IMR-90 (cell line): ENCODE results near the gene LAMC3. TPM values are rescaled to one million over a fixed set of nuclear protein-coding genes. Genes with fewer than 3 reads are reported as not detected.

ENCODE experiments used
- ATAC-seq: fragments of 200-7000 bp; cut with Tn5 transposase; 2 replicates; pipeline ENCODE4 v1.9.1; 2020; ENCODE audit warnings: low read depth, mild to moderate bottlenecking, moderate library complexity
- BruUV-seq: library from RNA; stranded (reverse); fragments of 400-500 nt; replicated peaks from 2 replicates; lab custom pipeline; 2021; lab: Mats Ljungman, UMichigan
- CTCF ChIA-PET: fragments of 300-600 bp; formaldehyde crosslinking; extraction: SDS; loops from one replicate; lab custom pipeline; 2021; ENCODE audit warnings: antibody characterized with exemption; lab: Yijun Ruan, JAX
- POLR2A ChIA-PET: fragments of 300-600 bp; sonication (Branson Sonifier 250); formaldehyde crosslinking; loops from one replicate; lab custom pipeline; 2022; ENCODE audit warnings: antibody characterized with exemption; ENCODE audit not compliant: unreplicated experiment; lab: Charles Lee
- DNase-seq: peaks from one replicate; pipeline ENCODE4 v3.0.0; 2013
- H2AFZ ChIP-seq: replicated peaks from 2 replicates; pipeline ENCODE3; 2013; ENCODE audit warnings: low read length, mild to moderate bottlenecking; ENCODE audit not compliant: poor library complexity
- H2AK5ac ChIP-seq: 2 replicates; pipeline ENCODE4 v1.6.1; 2013; ENCODE audit warnings: low read depth, low read length, inconsistent platforms
- H2AK9ac ChIP-seq: replicated peaks from 2 replicates; pipeline ENCODE3; 2013; ENCODE audit warnings: mild to moderate bottlenecking, low read depth, low read length, moderate library complexity; ENCODE audit not compliant: poor library complexity
- H2BK120ac ChIP-seq: 2 replicates; pipeline ENCODE4 v1.6.1; 2013; ENCODE audit warnings: low read depth, low read length, inconsistent platforms
- H2BK15ac ChIP-seq: 3 replicates; pipeline ENCODE4 v1.6.1; 2013; ENCODE audit warnings: low read depth, low read length, inconsistent platforms
- H2BK20ac ChIP-seq: 2 replicates; pipeline ENCODE4 v1.6.1; 2013; ENCODE audit warnings: low read depth, mild to moderate bottlenecking, inconsistent platforms, low read length, moderate library complexity
- H2BK5ac ChIP-seq: 2 replicates; pipeline ENCODE4 v1.6.1; 2013; ENCODE audit warnings: mild to moderate bottlenecking, low read depth, low read length, inconsistent platforms; ENCODE audit not compliant: poor library complexity, severe bottlenecking
- H3K14ac ChIP-seq: replicated peaks from 2 replicates; pipeline ENCODE4 v1.6.1; 2013; ENCODE audit warnings: low read depth, low read length, inconsistent platforms
- H3K18ac ChIP-seq: 2 replicates; pipeline ENCODE4 v1.6.1; 2013; ENCODE audit warnings: low read depth, low read length, control low read depth
- H3K23ac ChIP-seq: 2 replicates; pipeline ENCODE4 v1.6.1; 2013; ENCODE audit warnings: low read depth, low read length, inconsistent platforms
- H3K27ac ChIP-seq: 2 replicates; pipeline ENCODE4 v1.5.1; 2013; ENCODE audit warnings: mild to moderate bottlenecking, control low read depth, low read length; ENCODE audit not compliant: insufficient read depth
- H3K27me3 ChIP-seq: 2 replicates; pipeline ENCODE4 v1.6.1; 2013; ENCODE audit warnings: low read length; ENCODE audit not compliant: control insufficient read depth, insufficient read depth
- H3K36me3 ChIP-seq: 2 replicates; pipeline ENCODE4 v1.6.1; 2013; ENCODE audit warnings: low read length, mixed read lengths; ENCODE audit not compliant: control insufficient read depth, insufficient read depth
- H3K4ac ChIP-seq: 2 replicates; pipeline ENCODE4 v1.6.1; 2013; ENCODE audit warnings: low read depth, low read length, inconsistent platforms
- H3K4me1 ChIP-seq: 2 replicates; pipeline ENCODE4 v1.6.1; 2013; ENCODE audit warnings: low read length, mixed read lengths; ENCODE audit not compliant: control insufficient read depth, insufficient read depth
- H3K4me2 ChIP-seq: 2 replicates; pipeline ENCODE4 v1.6.1; 2013; ENCODE audit warnings: low read depth, mild to moderate bottlenecking, control low read depth, low read length, moderate library complexity
- H3K4me3 ChIP-seq: 2 replicates; pipeline ENCODE4 v1.5.1; 2013; ENCODE audit warnings: low read depth, mild to moderate bottlenecking, control low read depth, low read length, moderate library complexity; ENCODE audit not compliant: insufficient read depth
- H3K56ac ChIP-seq: 2 replicates; pipeline ENCODE4 v1.6.1; 2013; ENCODE audit warnings: low read length, inconsistent platforms; ENCODE audit not compliant: insufficient read depth; ENCODE audit errors: extremely low read depth
- H3K79me1 ChIP-seq, 2 experiments: 2 replicates each; pipeline ENCODE4 v1.6.1; 2013; ENCODE audit warnings: low read length in 2 of 2, inconsistent platforms in 1 of 2, low read depth in 1 of 2
- H3K9ac ChIP-seq: 2 replicates; pipeline ENCODE4 v1.6.1; 2013; ENCODE audit warnings: low read depth, low read length, control low read depth
- H3K9me1 ChIP-seq: 2 replicates; pipeline ENCODE4 v1.6.1; 2013; ENCODE audit warnings: low read length, inconsistent platforms; ENCODE audit not compliant: insufficient read depth
- H3K9me3 ChIP-seq: 2 replicates; pipeline ENCODE4 v1.6.1; 2013; ENCODE audit warnings: low read length; ENCODE audit not compliant: control insufficient read depth, insufficient read depth
- H4K20me1 ChIP-seq: 2 replicates; pipeline ENCODE4 v1.6.1; 2013; ENCODE audit warnings: low read length, inconsistent platforms; ENCODE audit not compliant: insufficient read depth
- H4K5ac ChIP-seq: 2 replicates; pipeline ENCODE4 v1.6.1; 2013; ENCODE audit warnings: mild to moderate bottlenecking, low read depth, low read length, control low read depth
- H4K8ac ChIP-seq, 2 experiments: 2 replicates each; pipeline ENCODE4 v1.6.1; 2013; ENCODE audit warnings: low read depth in 2 of 2, low read length in 2 of 2, control low read depth in 1 of 2, inconsistent platforms in 1 of 2
- H4K91ac ChIP-seq: 2 replicates; pipeline ENCODE4 v1.6.1; 2013; ENCODE audit warnings: low read depth, low read length, inconsistent platforms; ENCODE audit not compliant: insufficient read depth
- BHLHE40 ChIP-seq: fragments of 150-350 bp; IDR thresholded peaks from 2 replicates; pipeline ENCODE4 v1.6.1; 2016; ENCODE audit warnings: mild to moderate bottlenecking, low read depth, low read length
- CEBPB ChIP-seq: IDR thresholded peaks from 2 replicates; pipeline ENCODE4 v1.6.1; 2012; ENCODE audit warnings: low read depth, low read length, improper control_type of control experiment
- CHD1 ChIP-seq: IDR thresholded peaks from 2 replicates; pipeline ENCODE4 v1.6.1; 2012; ENCODE audit warnings: low read depth, low read length, improper control_type of control experiment
- FOS ChIP-seq: fragments of 150-350 bp; IDR thresholded peaks from 2 replicates; pipeline ENCODE4 v1.6.1; 2016; ENCODE audit warnings: low read depth, low read length
- MAFK ChIP-seq: IDR thresholded peaks from 2 replicates; pipeline ENCODE4 v1.6.1; 2012; ENCODE audit warnings: low read depth, low read length, improper control_type of control experiment
- MAZ ChIP-seq: IDR thresholded peaks from 2 replicates; pipeline ENCODE4 v1.6.1; 2012; ENCODE audit warnings: low read depth, mild to moderate bottlenecking, low read length, improper control_type of control experiment, moderate library complexity, borderline replicate concordance
- MXI1 ChIP-seq: IDR thresholded peaks from 2 replicates; pipeline ENCODE4 v1.6.1; 2012; ENCODE audit warnings: low read depth, mild to moderate bottlenecking, low read length, moderate library complexity, borderline replicate concordance
- NFE2L2 ChIP-seq: fragments of 150-350 bp; IDR thresholded peaks from 2 replicates; pipeline ENCODE4 v1.6.1; 2016; ENCODE audit warnings: low read depth, mild to moderate bottlenecking, low read length
- POLR2A ChIP-seq: IDR thresholded peaks from 2 replicates; pipeline ENCODE4 v1.6.1; 2012; ENCODE audit warnings: mild to moderate bottlenecking, low read depth, low read length
- RAD21 ChIP-seq: IDR thresholded peaks from 2 replicates; pipeline ENCODE4 v1.6.1; 2012; ENCODE audit warnings: low read length, improper control_type of control experiment
- RCOR1 ChIP-seq: IDR thresholded peaks from 2 replicates; pipeline ENCODE4 v1.6.1; 2012; ENCODE audit warnings: mild to moderate bottlenecking, low read length, improper control_type of control experiment; ENCODE audit not compliant: insufficient replicate concordance
- RFX5 ChIP-seq: IDR thresholded peaks from 2 replicates; pipeline ENCODE4 v1.8.0; 2012; ENCODE audit warnings: low read depth, mild to moderate bottlenecking, low read length, moderate library complexity
- SMC3 ChIP-seq: fragments of 150-350 bp; IDR thresholded peaks from 2 replicates; pipeline ENCODE4 v1.6.1; 2016; ENCODE audit warnings: low read depth, mild to moderate bottlenecking, antibody characterized with exemption, low read length, moderate library complexity
- whole genome bisulfite sequencing, 2 experiments: methylation state at CpG; one replicate each; pipeline versions ENCODE4 v1.1.5 to v1.1.7; 2013; ENCODE audit warnings: missing lambda C conversion rate in 2 of 2; ENCODE audit not compliant: insufficient read length in 1 of 2; ENCODE audit errors: extremely low coverage in 2 of 2; 5-methylcytosine and 5-hydroxymethylcytosine counted together
- dilution Hi-C: fragments of 300-500 bp; cut with HindIII; formaldehyde crosslinking; loops from one replicate; pipeline ENCODE4 v1.14.3; 2018; ENCODE audit warnings: low sequenced_read_pairs; ENCODE audit not compliant: unreplicated experiment
- in situ Hi-C: fragments of 300-500 bp; cut with MboI; formaldehyde crosslinking; loops from 3 replicates; pipeline ENCODE4 v1.14.3; 2019; ENCODE audit warnings: low sequenced_read_pairs, inconsistent platforms, mixed read lengths
- intact Hi-C: fragments of 100-400 bp; cut with micrococcal nuclease; formaldehyde crosslinking; loops from 2 replicates; pipeline ENCODE4 v1.10.0; 2022
- polyA plus RNA-seq, 3 experiments: library from polyadenylated mRNA; depleted of rRNA; stranded (reverse); fragments of >200 nt; gene quantifications; 2 replicates each; pipeline ENCODE4 v1.2.3, GENCODE V29; 2012; ENCODE audit warnings: low replicate concordance in 1 of 3
- total RNA-seq: library from RNA; depleted of rRNA; stranded (reverse); fragments of >200 nt; gene quantifications from 2 replicates; pipeline ENCODE4 v1.2.3, GENCODE V29; 2012
- TF ChIP-seq, protein P1 (sequence below): conservative IDR thresholded peaks from 2 replicates; pipeline ENCODE4 v1.5.1; 2012; ENCODE audit warnings: mild to moderate bottlenecking, low read depth, low read length, improper control_type of control experiment
- TF ChIP-seq, protein P2 (sequence below): fragments of 150-350 bp; IDR thresholded peaks from 2 replicates; pipeline ENCODE4 v1.6.1; 2016; ENCODE audit warnings: low read depth, mild to moderate bottlenecking, low read length, moderate library complexity, borderline replicate concordance
- TF ChIP-seq, protein P3 (sequence below): fragments of 150-350 bp; IDR thresholded peaks from 2 replicates; pipeline ENCODE4 v1.6.1; 2017; ENCODE audit warnings: mild to moderate bottlenecking, antibody characterized with exemption, low read length, low read depth

The LAMC3 gene
- total and polyA plus RNA-seq, 2 of the 4 experiments (the other 2 are of a cell fraction), result not detected

DNA sequence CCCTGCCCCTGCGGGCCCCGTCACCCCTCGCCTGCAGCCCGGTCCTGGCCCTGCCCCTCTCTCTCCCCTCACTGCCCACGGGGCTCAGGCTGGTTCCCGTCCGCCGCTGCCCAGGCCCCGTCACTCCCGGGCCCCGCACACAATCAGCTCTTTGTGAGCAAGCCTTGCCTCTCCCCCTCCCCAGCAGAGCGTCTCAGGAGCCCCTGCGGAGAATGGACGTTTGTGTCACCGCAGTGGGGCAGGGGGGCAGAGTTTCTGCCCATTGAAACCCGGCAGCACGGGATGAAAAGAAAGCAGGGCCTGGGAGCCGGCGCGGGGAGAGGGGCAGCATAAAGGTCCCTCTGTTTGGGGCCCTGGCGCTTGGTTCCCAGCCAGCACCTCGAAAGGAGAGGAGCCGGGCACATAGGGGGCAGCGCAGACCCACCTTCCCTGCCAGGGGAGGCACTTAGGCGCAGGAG is 102.9 kb downstream of the LAMC3 start:
- Histone ChIP-seq H2BK5ac (no peak overlapping the region), H3K56ac (no peak overlapping the region), H3K9ac (no peak overlapping the region), H2BK120ac (no peak overlapping the region), H3K18ac (no peak overlapping the region), H4K20me1 (no peaks in the 10 kb centered on the region; the same call in 1 of the 2 replicates), H3K9me3 (no peaks in the 10 kb centered on the region), H3K79me1 (no peaks in the 10 kb centered on the region), H3K27ac (no peak overlapping the region), H2BK20ac (no peak overlapping the region), H3K14ac (no peak overlapping the region), H3K4ac (no peak overlapping the region), H2AK9ac (no peak overlapping the region), H4K8ac (no peak overlapping the region), H2AK5ac (no peak overlapping the region), H4K91ac (no peak overlapping the region), H3K9me1 (no peaks in the 10 kb centered on the region), H3K27me3 (peaks cover 20% of the 10 kb centered on the region), H3K4me2 (no peak overlapping the region), H3K4me1 (no peaks in the 10 kb centered on the region), H3K4me3 (no peak overlapping the region), H2AFZ (no peak overlapping the region), H4K5ac (no peak overlapping the region), H3K36me3 (no peaks in the 10 kb centered on the region), H2BK15ac (no peak overlapping the region), H3K23ac (no peak overlapping the region)
- DNase-seq (no peak), ATAC-seq (no peak)
- 60% methylated on average over 1 of the region's 25 CpGs; no CpG with 5 or more reads in 1 of the 2 experiments for WGBS, 2 experiments
- dilution Hi-C loops (no loop called here), intact Hi-C loops (no loop called here), in situ Hi-C loops (no loop called here)
- ChIA-PET POLR2A (interaction anchor here (0.5 kb wide), 1 partner anchor 20 kb away, joined by 4 read pairs; no protein-coding TSS in a partner anchor), CTCF (no interaction called here)
- BruUV-seq, result no TSS peak
- TF ChIP-seq, protein P1, sequence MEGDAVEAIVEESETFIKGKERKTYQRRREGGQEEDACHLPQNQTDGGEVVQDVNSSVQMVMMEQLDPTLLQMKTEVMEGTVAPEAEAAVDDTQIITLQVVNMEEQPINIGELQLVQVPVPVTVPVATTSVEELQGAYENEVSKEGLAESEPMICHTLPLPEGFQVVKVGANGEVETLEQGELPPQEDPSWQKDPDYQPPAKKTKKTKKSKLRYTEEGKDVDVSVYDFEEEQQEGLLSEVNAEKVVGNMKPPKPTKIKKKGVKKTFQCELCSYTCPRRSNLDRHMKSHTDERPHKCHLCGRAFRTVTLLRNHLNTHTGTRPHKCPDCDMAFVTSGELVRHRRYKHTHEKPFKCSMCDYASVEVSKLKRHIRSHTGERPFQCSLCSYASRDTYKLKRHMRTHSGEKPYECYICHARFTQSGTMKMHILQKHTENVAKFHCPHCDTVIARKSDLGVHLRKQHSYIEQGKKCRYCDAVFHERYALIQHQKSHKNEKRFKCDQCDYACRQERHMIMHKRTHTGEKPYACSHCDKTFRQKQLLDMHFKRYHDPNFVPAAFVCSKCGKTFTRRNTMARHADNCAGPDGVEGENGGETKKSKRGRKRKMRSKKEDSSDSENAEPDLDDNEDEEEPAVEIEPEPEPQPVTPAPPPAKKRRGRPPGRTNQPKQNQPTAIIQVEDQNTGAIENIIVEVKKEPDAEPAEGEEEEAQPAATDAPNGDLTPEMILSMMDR, result no peak
- TF ChIP-seq CEBPB, result no peak
- TF ChIP-seq POLR2A, result no peak
- TF ChIP-seq CHD1, result no peak
- TF ChIP-seq, protein P2, sequence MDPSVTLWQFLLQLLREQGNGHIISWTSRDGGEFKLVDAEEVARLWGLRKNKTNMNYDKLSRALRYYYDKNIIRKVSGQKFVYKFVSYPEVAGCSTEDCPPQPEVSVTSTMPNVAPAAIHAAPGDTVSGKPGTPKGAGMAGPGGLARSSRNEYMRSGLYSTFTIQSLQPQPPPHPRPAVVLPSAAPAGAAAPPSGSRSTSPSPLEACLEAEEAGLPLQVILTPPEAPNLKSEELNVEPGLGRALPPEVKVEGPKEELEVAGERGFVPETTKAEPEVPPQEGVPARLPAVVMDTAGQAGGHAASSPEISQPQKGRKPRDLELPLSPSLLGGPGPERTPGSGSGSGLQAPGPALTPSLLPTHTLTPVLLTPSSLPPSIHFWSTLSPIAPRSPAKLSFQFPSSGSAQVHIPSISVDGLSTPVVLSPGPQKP, result no peak
- no peak for TF ChIP-seq RAD21
- TF ChIP-seq NFE2L2, result no peak
- TF ChIP-seq MXI1, result no peak
- no peak for TF ChIP-seq BHLHE40
- TF ChIP-seq RFX5, result no peak
- no peak for TF ChIP-seq MAZ
- TF ChIP-seq MAFK, result no peak
- TF ChIP-seq SMC3, result no peak
- TF ChIP-seq RCOR1, result no peak
- TF ChIP-seq FOS, result no peak
- TF ChIP-seq, protein P3, sequence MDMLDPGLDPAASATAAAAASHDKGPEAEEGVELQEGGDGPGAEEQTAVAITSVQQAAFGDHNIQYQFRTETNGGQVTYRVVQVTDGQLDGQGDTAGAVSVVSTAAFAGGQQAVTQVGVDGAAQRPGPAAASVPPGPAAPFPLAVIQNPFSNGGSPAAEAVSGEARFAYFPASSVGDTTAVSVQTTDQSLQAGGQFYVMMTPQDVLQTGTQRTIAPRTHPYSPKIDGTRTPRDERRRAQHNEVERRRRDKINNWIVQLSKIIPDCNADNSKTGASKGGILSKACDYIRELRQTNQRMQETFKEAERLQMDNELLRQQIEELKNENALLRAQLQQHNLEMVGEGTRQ, result no peak
